Colon (tissue), 2 donors: Measurements from ENCODE around the gene NPR2.

Experiments
- FAIRE-seq: peaks from 2 replicates; lab custom pipeline; 2012; peaks lifted over from hg19 to GRCh38; lab: Jason Lieb, UNC
- donor health status: control.
- donor health status: control.

Gene NPR2

GRCh38 chr9:35858458-35858857 is 67.1 kb downstream of the NPR2 start:
- FAIRE-seq = no peak
